Cardiac muscle cell (in vitro differentiated cells and primary cell): Measurements from ENCODE around the gene GJC2. TPM values are rescaled to one million over a fixed set of nuclear protein-coding genes. Genes with fewer than 3 reads are reported as not detected.
A peak's percentile ranks its signal among the peaks of the same experiment; 100 is the strongest.

Experiments used
- DNase-seq, 2 donors: peaks; one replicate each; pipeline versions ENCODE4 v3.0.0 to v3.0.0-alpha.2; 2010 to 2017; ENCODE audit warnings: low read depth in 1 of 2, low spot score in 1 of 2
- H3K27ac ChIP-seq: fragments of 200-600 bp; sonication (generic); 2 replicates; pipeline ENCODE4 v1.5.1; 2016
- H3K27me3 ChIP-seq: fragments of 200-600 bp; sonication (generic); 2 replicates; pipeline ENCODE4 v1.6.0; 2016; ENCODE audit warnings: control low read depth
- H3K36me3 ChIP-seq: fragments of 200-600 bp; sonication (generic); 2 replicates; pipeline ENCODE4 v1.5.1; 2016; ENCODE audit warnings: control low read depth
- H3K4me1 ChIP-seq: fragments of 200-600 bp; sonication (generic); 2 replicates; pipeline ENCODE4 v1.8.1; 2017; ENCODE audit warnings: low read depth, mild to moderate bottlenecking, mixed run types
- H3K4me3 ChIP-seq: fragments of 200-600 bp; sonication (generic); 2 replicates; pipeline ENCODE4 v1.5.1; 2016; ENCODE audit warnings: mild to moderate bottlenecking
- H3K9me3 ChIP-seq: fragments of 200-600 bp; sonication (generic); 2 replicates; pipeline ENCODE4 v1.5.1; 2017; ENCODE audit warnings: low read depth, mild to moderate bottlenecking, control low read depth
- polyA plus RNA-seq: library from polyadenylated mRNA; unstranded; fragments of >200 nt; fragmentation: Nextera tagmentation; extraction: Ambion mirVana; gene quantifications from 2 replicates; pipeline ENCODE4 v1.2.1, GENCODE V29; 2016
- total RNA-seq: library from RNA; depleted of rRNA; stranded (reverse); fragments of >200 nt; gene quantifications from 2 replicates; pipeline ENCODE4 v1.2.3, GENCODE V29; 2016
- TF ChIP-seq, protein P1 (sequence below): IDR thresholded peaks from 2 replicates; pipeline ENCODE4 v1.5.1; 2012; ENCODE audit warnings: low read depth, mild to moderate bottlenecking, low read length

GJC2 gene
- total and polyA plus RNA-seq, 2 experiments from 2014 or later = 0.13 to 0.51 TPM

GRCh38 chr1:228158151-228159007, 8.6 kb downstream of the GJC2 start:
- Histone ChIP-seq H3K27ac (no peak overlapping the region), H3K4me1 (peaks cover 5% of the 10 kb centered on the region), H3K4me3 (no peak overlapping the region), H3K9me3 (no peaks in the 10 kb centered on the region), H3K27me3 (no peaks in the 10 kb centered on the region), H3K36me3 (no peaks in the 10 kb centered on the region)
- DNase-seq = peak in 1 of 2 donors; percentile 13
- TF ChIP-seq, protein P1, sequence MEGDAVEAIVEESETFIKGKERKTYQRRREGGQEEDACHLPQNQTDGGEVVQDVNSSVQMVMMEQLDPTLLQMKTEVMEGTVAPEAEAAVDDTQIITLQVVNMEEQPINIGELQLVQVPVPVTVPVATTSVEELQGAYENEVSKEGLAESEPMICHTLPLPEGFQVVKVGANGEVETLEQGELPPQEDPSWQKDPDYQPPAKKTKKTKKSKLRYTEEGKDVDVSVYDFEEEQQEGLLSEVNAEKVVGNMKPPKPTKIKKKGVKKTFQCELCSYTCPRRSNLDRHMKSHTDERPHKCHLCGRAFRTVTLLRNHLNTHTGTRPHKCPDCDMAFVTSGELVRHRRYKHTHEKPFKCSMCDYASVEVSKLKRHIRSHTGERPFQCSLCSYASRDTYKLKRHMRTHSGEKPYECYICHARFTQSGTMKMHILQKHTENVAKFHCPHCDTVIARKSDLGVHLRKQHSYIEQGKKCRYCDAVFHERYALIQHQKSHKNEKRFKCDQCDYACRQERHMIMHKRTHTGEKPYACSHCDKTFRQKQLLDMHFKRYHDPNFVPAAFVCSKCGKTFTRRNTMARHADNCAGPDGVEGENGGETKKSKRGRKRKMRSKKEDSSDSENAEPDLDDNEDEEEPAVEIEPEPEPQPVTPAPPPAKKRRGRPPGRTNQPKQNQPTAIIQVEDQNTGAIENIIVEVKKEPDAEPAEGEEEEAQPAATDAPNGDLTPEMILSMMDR = no peak

- no peak for DNase-seq
- Histone ChIP-seq H3K36me3 (no peaks in the 10 kb centered on the region), H3K27ac (no peak overlapping the region), H3K4me3 (no peak overlapping the region), H3K9me3 (no peaks in the 10 kb centered on the region), H3K4me1 (peaks cover 5% of the 10 kb centered on the region), H3K27me3 (no peaks in the 10 kb centered on the region)
- TF ChIP-seq, protein P1 = no peak
Measured at GRCh38 chr1:228159008-228159665, 9.4 kb downstream of the GJC2 start.

GRCh38 chr1:228160201-228160761, 10.6 kb downstream of the GJC2 start:
- Histone ChIP-seq H3K4me3 (no peak overlapping the region), H3K9me3 (no peaks in the 10 kb centered on the region), H3K27me3 (no peaks in the 10 kb centered on the region), H3K36me3 (no peaks in the 10 kb centered on the region), H3K4me1 (peaks cover under 1% of the 10 kb centered on the region), H3K27ac (no peak overlapping the region)
- TF ChIP-seq, protein P1 = no peak
- DNase-seq = no peak

DNA sequence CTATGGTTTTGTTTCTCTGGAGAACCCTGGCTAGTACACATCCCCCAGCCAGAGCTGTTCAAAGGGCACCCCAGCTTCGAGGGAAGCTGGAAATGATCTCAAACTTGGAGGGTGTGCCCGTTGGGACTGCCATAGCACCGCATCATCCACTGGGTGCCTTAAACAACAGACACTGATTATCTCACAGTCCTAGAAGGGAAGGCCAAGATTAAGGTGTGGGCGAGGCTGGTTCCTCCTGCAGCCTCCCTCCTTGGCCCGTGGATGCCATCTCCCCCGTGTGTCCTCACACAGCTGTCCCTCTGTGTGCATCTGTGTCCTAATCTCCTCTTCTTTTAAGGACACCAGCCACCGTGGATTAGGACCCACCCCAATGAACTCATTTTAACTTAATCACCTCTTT, 11.6 kb downstream of the GJC2 start:
- Histone ChIP-seq H3K4me3 (no peak overlapping the region), H3K9me3 (no peaks in the 10 kb centered on the region), H3K27ac (no peak overlapping the region), H3K4me1 (no peaks in the 10 kb centered on the region), H3K36me3 (no peaks in the 10 kb centered on the region), H3K27me3 (no peaks in the 10 kb centered on the region)
- no peak for DNase-seq
- TF ChIP-seq, protein P1 = no peak

DNA sequence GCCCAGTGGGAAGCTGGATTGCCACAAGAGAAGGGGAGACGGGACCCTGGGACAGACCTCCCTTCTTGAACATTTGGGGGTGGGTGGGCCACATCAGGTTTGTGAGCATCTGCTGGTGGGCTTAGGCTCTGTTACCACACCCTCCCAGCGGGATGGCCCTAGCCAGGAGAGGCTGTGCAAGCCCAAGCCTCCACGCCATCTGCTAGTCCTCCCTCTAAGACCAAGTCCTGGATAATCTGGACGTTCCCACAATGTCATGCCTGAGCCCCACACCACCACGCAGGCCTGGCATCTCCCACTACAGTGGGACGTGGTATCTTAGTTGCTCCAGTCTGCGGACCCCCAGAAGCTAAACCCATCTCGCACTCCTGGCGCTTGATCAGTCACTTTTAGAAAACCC, 12.1 kb downstream of the GJC2 start:
- DNase-seq = no peak
- Histone ChIP-seq H3K4me1 (no peaks in the 10 kb centered on the region), H3K27me3 (no peaks in the 10 kb centered on the region), H3K27ac (no peak overlapping the region), H3K4me3 (no peak overlapping the region), H3K36me3 (no peaks in the 10 kb centered on the region), H3K9me3 (no peaks in the 10 kb centered on the region)
- TF ChIP-seq, protein P1 = no peak
